MM.1S (cell line): ENCODE results near the gene TYSND1.

Experiments
- CTCF ChIP-seq: fragments of 300-600 bp; sonication (generic); IDR thresholded peaks from 2 replicates; pipeline ENCODE4 v1.5.1; 2016; ENCODE audit warnings: antibody characterized with exemption, low read length, mixed read lengths
- EZH2 ChIP-seq: fragments of 300-600 bp; sonication (generic); optimal IDR thresholded peaks from 2 replicates; pipeline ENCODE3; 2017; ENCODE audit warnings: low read depth, mild to moderate bottlenecking, antibody characterized with exemption, low read length, mixed read lengths
- EZH2phosphoT487 ChIP-seq: fragments of 300-600 bp; sonication (generic); IDR thresholded peaks from 2 replicates; pipeline ENCODE4 v1.6.1; 2018; ENCODE audit warnings: antibody characterized with exemption, low read length

GRCh38 chr10:70188768-70189167 is 42.3 kb upstream of the TYSND1 start:
- TF ChIP-seq CTCF (no peak), EZH2phosphoT487 (no peak), EZH2 (no peak)
